ENCODE data around the gene PIK3CB. TPM values are rescaled to one million over a fixed set of nuclear protein-coding genes. Genes with fewer than 3 reads are reported as not detected.

PIK3CB gene
- total RNA-seq, 6 experiments from 2014 or later: 12.6 to 18.3 (median 15.8) TPM

- DNase-seq: peak; percentile 98
- peaks cover 1% of the 10 kb centered on the region; the same call in 1 of the 2 replicates for H3K27me3 Mint-ChIP-seq (ENCODE audit: insufficient read depth)
- peaks cover 32% of the 10 kb centered on the region for H3K4me1 Mint-ChIP-seq (ENCODE audit: low read depth)
- no peaks in the 10 kb centered on the region for H3K9me3 Mint-ChIP-seq
- no peak for TF ChIP-seq CTCF (IDR thresholded peaks at IDR 0.05)
- peaks cover 13% of the 10 kb centered on the region for H3K36me3 Mint-ChIP-seq (ENCODE audit: low read depth)
- H3K27ac Mint-ChIP-seq: peak overlapping the region; percentile 73
- H3K4me3 Mint-ChIP-seq: peak overlapping the region; percentile 55
These were observed 140.3 kb downstream of the PIK3CB start for GRCh38 chr3:138694287-138695007.

GRCh38 chr3:138692152-138692551 lies 142.6 kb downstream of the PIK3CB start:
- Mint-ChIP-seq H3K27me3 (ENCODE audit: insufficient read depth) (peaks cover 1% of the 10 kb centered on the region; the same call in 1 of the 2 replicates), H3K27ac (no peak overlapping the region)
- no peak for DNase-seq

GRCh38 chr3:138691351-138691750 lies 143.4 kb downstream of the PIK3CB start:
- H3K9me3 Mint-ChIP-seq: no peaks in the 10 kb centered on the region
- no peak overlapping the region for H3K27ac Mint-ChIP-seq
- no peak for TF ChIP-seq CTCF (IDR thresholded peaks at IDR 0.05)
- DNase-seq: no peak
- peaks cover 1% of the 10 kb centered on the region; the same call in 1 of the 2 replicates for H3K27me3 Mint-ChIP-seq (ENCODE audit: insufficient read depth)
- peaks cover 14% of the 10 kb centered on the region for H3K36me3 Mint-ChIP-seq (ENCODE audit: low read depth)
- peaks cover 39% of the 10 kb centered on the region for H3K4me1 Mint-ChIP-seq (ENCODE audit: low read depth)
- H3K4me3 Mint-ChIP-seq: no peak overlapping the region

More at GRCh38 chr3:138692152-138692551, 142.6 kb downstream of the PIK3CB start:
- Mint-ChIP-seq H3K9me3 (no peaks in the 10 kb centered on the region), H3K4me3 (no peak overlapping the region), H3K4me1 (ENCODE audit: low read depth) (peaks cover 39% of the 10 kb centered on the region), H3K36me3 (ENCODE audit: low read depth) (peaks cover 14% of the 10 kb centered on the region)
- TF ChIP-seq CTCF (IDR thresholded peaks at IDR 0.05): no peak

GRCh38 chr3:138690036-138690435 lies 144.7 kb downstream of the PIK3CB start:
- Mint-ChIP-seq H3K36me3 (ENCODE audit: low read depth) (peaks cover 14% of the 10 kb centered on the region), H3K27ac (no peak overlapping the region), H3K4me3 (no peak overlapping the region), H3K27me3 (ENCODE audit: insufficient read depth) (peaks cover 1% of the 10 kb centered on the region; the same call in 1 of the 2 replicates), H3K9me3 (no peaks in the 10 kb centered on the region), H3K4me1 (ENCODE audit: low read depth) (peaks cover 36% of the 10 kb centered on the region)
- DNase-seq: no peak
- no peak for TF ChIP-seq CTCF (IDR thresholded peaks at IDR 0.05)

- H3K36me3 Mint-ChIP-seq (ENCODE audit: low read depth): peaks cover 14% of the 10 kb centered on the region
- no peak for TF ChIP-seq CTCF (IDR thresholded peaks at IDR 0.05)
- peaks cover 25% of the 10 kb centered on the region for H3K4me1 Mint-ChIP-seq (ENCODE audit: low read depth)
- no peak overlapping the region for H3K4me3 Mint-ChIP-seq
- H3K27me3 Mint-ChIP-seq (ENCODE audit: insufficient read depth): peaks cover 1% of the 10 kb centered on the region; the same call in 1 of the 2 replicates
- no peak for DNase-seq
- no peak overlapping the region for H3K27ac Mint-ChIP-seq
- no peaks in the 10 kb centered on the region for H3K9me3 Mint-ChIP-seq
These were observed 145.8 kb downstream of the PIK3CB start for GRCh38 chr3:138688871-138689299.

Data from HFFc6 (cell line).